Trophoblast cell (in vitro differentiated cells and primary cell): ENCODE data around the gene PDIA2.

Source experiments
- DNase-seq, 2 donors: peaks; one replicate each; pipeline ENCODE4 v3.0.0-alpha.2; 2016
- H2AFZ ChIP-seq: 2 replicates; pipeline ENCODE4 v1.6.1; 2013; ENCODE audit warnings: low read length, moderate library complexity, mild to moderate bottlenecking; ENCODE audit not compliant: insufficient read depth, poor library complexity
- H2AK5ac ChIP-seq: 2 replicates; pipeline ENCODE4 v1.6.1; 2013; ENCODE audit warnings: mild to moderate bottlenecking, low read length
- H2BK120ac ChIP-seq: 2 replicates; pipeline ENCODE4 v1.6.1; 2013; ENCODE audit warnings: low read length, mild to moderate bottlenecking, moderate library complexity; ENCODE audit not compliant: insufficient read depth, poor library complexity
- H2BK12ac ChIP-seq: 2 replicates; pipeline ENCODE4 v1.6.1; 2013; ENCODE audit warnings: mild to moderate bottlenecking, low read length, moderate library complexity
- H2BK5ac ChIP-seq: 2 replicates; pipeline ENCODE4 v1.6.1; 2013; ENCODE audit warnings: low read length, low read depth, moderate library complexity, mild to moderate bottlenecking; ENCODE audit not compliant: poor library complexity
- H3K14ac ChIP-seq: 2 replicates; pipeline ENCODE4 v1.6.1; 2013; ENCODE audit warnings: mild to moderate bottlenecking, low read length
- H3K18ac ChIP-seq: 2 replicates; pipeline ENCODE4 v1.6.1; 2013; ENCODE audit warnings: mild to moderate bottlenecking, low read length
- H3K23ac ChIP-seq: 2 replicates; pipeline ENCODE4 v1.6.1; 2013; ENCODE audit warnings: low read length
- H3K27ac ChIP-seq: 2 replicates; pipeline ENCODE4 v1.5.1; 2013; ENCODE audit warnings: low read depth, mild to moderate bottlenecking, inconsistent platforms, low read length, moderate library complexity
- H3K27me3 ChIP-seq: 2 replicates; pipeline ENCODE4 v1.6.1; 2013; ENCODE audit warnings: inconsistent platforms, mild to moderate bottlenecking, low read length, moderate library complexity; ENCODE audit not compliant: insufficient read depth
- H3K36me3 ChIP-seq, 2 experiments: 1 replicate in 1 of 2; 2 replicates in 1 of 2; pipeline ENCODE4 v1.6.1; 2013; ENCODE audit warnings: low read length in 2 of 2, mild to moderate bottlenecking in 2 of 2, moderate library complexity in 1 of 2; ENCODE audit not compliant: insufficient read depth in 2 of 2, control insufficient read depth in 1 of 2
- H3K4ac ChIP-seq: 2 replicates; pipeline ENCODE4 v1.6.1; 2013; ENCODE audit warnings: low read depth, mild to moderate bottlenecking, low read length, moderate library complexity
- H3K4me1 ChIP-seq, 2 experiments: 1 replicate in 1 of 2; 2 replicates in 1 of 2; pipeline ENCODE4 v1.6.1; 2013; ENCODE audit warnings: low read length in 2 of 2, mild to moderate bottlenecking in 2 of 2, moderate library complexity in 1 of 2; ENCODE audit not compliant: insufficient read depth in 2 of 2, control insufficient read depth in 1 of 2
- H3K4me2 ChIP-seq: 2 replicates; pipeline ENCODE4 v1.6.1; 2013; ENCODE audit warnings: inconsistent platforms, mild to moderate bottlenecking, low read length, moderate library complexity
- H3K4me3 ChIP-seq: 2 replicates; pipeline ENCODE4 v1.5.1; 2013; ENCODE audit warnings: mild to moderate bottlenecking, low read depth, low read length, inconsistent platforms
- H3K79me1 ChIP-seq: one replicate; pipeline ENCODE4 v1.6.1; 2013; ENCODE audit warnings: low read length
- H3K79me2 ChIP-seq: 2 replicates; pipeline ENCODE4 v1.6.1; 2013; ENCODE audit warnings: low read length, mild to moderate bottlenecking; ENCODE audit not compliant: control insufficient read depth, insufficient read depth, poor library complexity
- H3K9ac ChIP-seq: 2 replicates; pipeline ENCODE4 v1.6.1; 2013; ENCODE audit warnings: mild to moderate bottlenecking, low read length
- H3K9me3 ChIP-seq: 2 replicates; pipeline ENCODE4 v1.6.1; 2013; ENCODE audit warnings: low read depth, mild to moderate bottlenecking, control low read depth, inconsistent platforms, low read length; ENCODE audit not compliant: insufficient read depth
- H4K12ac ChIP-seq: 2 replicates; pipeline ENCODE4 v1.6.1; 2013; ENCODE audit warnings: low read depth, mild to moderate bottlenecking, low read length, moderate library complexity
- H4K8ac ChIP-seq: 2 replicates; pipeline ENCODE4 v1.6.1; 2013; ENCODE audit warnings: low read depth, mild to moderate bottlenecking, low read length, moderate library complexity
- H4K91ac ChIP-seq: one replicate; pipeline ENCODE4 v1.6.1; 2013; ENCODE audit warnings: low read depth, mild to moderate bottlenecking, low read length, moderate library complexity
- WGBS: extraction: QIAGEN DNeasy Blood & Tissue Kit; methylation state at CpG from one replicate; pipeline ENCODE4 v1.1.7; 2013; ENCODE audit warnings: missing lambda C conversion rate; ENCODE audit not compliant: insufficient read length, insufficient coverage; ENCODE audit errors: extremely low coverage; 5-methylcytosine and 5-hydroxymethylcytosine counted together

PDIA2 gene

GRCh38 chr16:281660-282255 is 1.2 kb upstream of the PDIA2 start:
- Histone ChIP-seq H3K27me3 (peaks cover 25% of the 10 kb centered on the region), H2BK5ac (no peak overlapping the region), H3K4me3 (no peak overlapping the region), H3K79me1 (no peaks in the 10 kb centered on the region), H2AFZ (no peak overlapping the region), H3K23ac (no peak overlapping the region), H3K79me2 (no peaks in the 10 kb centered on the region), H4K8ac (no peak overlapping the region), H4K91ac (no peak overlapping the region), H3K36me3 (peaks cover 4 to 8% of the 10 kb centered on the region in 2 experiments), H3K27ac (no peak overlapping the region), H2BK120ac (no peak overlapping the region), H4K12ac (no peak overlapping the region), H3K14ac (no peak overlapping the region), H3K4me1 (no peaks in the 10 kb centered on the region), H3K9ac (no peak overlapping the region), H3K4ac (no peak overlapping the region), H2BK12ac (no peak overlapping the region), H3K9me3 (peaks cover 11% of the 10 kb centered on the region), H3K18ac (no peak overlapping the region), H2AK5ac (no peak overlapping the region), H3K4me2 (no peak overlapping the region)
- WGBS: no CpG with 5 or more reads among the region's 25 CpGs
- DNase-seq: no peak

GRCh38 chr16:282491-282890 is 473 bp upstream of the PDIA2 start:
- Histone ChIP-seq H3K23ac (no peak overlapping the region), H3K9ac (no peak overlapping the region), H2BK5ac (no peak overlapping the region), H3K14ac (no peak overlapping the region), H3K79me2 (no peaks in the 10 kb centered on the region), H3K4me2 (no peak overlapping the region), H3K27ac (no peak overlapping the region), H3K4me3 (no peak overlapping the region), H4K91ac (no peak overlapping the region), H4K12ac (no peak overlapping the region), H3K27me3 (peaks cover 25% of the 10 kb centered on the region), H2BK120ac (no peak overlapping the region), H3K9me3 (peaks cover 14% of the 10 kb centered on the region), H2AFZ (no peak overlapping the region), H3K36me3 (peaks cover 10 to 13% of the 10 kb centered on the region in 2 experiments), H3K18ac (no peak overlapping the region), H2BK12ac (no peak overlapping the region), H3K4me1 (no peaks in the 10 kb centered on the region), H4K8ac (no peak overlapping the region), H3K79me1 (no peaks in the 10 kb centered on the region), H2AK5ac (no peak overlapping the region), H3K4ac (no peak overlapping the region)
- DNase-seq: no peak
- no CpG with 5 or more reads among the region's 22 CpGs for WGBS

DNA sequence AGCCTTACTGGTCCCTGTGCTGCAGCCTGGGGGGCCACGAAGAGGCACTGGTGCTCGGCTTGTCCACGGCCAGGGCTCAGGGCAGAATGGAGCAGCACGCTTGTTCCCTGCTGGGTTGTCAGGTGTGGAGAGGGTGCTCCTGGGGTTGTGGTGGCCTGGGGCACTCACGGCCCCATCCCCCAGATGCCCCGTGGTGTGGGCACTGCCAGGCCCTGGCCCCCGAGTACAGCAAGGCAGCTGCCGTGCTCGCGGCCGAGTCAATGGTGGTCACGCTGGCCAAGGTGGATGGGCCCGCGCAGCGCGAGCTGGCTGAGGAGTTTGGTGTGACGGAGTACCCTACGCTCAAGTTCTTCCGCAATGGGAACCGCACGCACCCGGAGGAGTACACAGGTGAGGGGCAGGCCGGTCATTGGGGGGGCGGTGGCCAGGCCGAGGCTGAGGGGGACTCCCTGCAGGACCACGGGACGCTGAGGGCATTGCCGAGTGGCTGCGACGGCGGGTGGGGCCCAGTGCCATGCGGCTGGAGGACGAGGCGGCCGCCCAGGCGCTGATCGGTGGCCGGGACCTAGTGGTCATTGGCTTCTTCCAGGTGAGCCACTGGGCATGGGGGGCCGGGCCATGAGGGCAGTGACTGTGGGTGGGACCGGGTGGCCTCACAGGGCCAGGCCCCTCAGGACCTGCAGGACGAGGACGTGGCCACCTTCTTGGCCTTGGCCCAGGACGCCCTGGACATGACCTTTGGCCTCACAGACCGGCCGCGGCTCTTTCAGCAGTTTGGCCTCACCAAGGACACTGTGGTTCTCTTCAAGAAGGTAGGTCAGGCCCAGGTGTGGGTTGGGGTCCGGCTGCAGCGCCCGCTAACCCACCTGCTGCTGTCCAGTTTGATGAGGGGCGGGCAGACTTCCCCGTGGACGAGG is 1.5 kb downstream of the PDIA2 start:
- Histone ChIP-seq H4K91ac (no peak overlapping the region), H3K4me1 (no peaks in the 10 kb centered on the region), H4K8ac (no peak overlapping the region), H3K79me2 (no peaks in the 10 kb centered on the region), H2AK5ac (no peak overlapping the region), H3K23ac (no peak overlapping the region), H3K27ac (no peak overlapping the region), H4K12ac (no peak overlapping the region), H3K79me1 (no peaks in the 10 kb centered on the region), H2BK12ac (no peak overlapping the region), H3K9ac (no peak overlapping the region), H3K9me3 (peaks cover 16% of the 10 kb centered on the region), H2AFZ (no peak overlapping the region), H2BK120ac (no peak overlapping the region), H2BK5ac (no peak overlapping the region), H3K4me2 (no peak overlapping the region), H3K18ac (no peak overlapping the region), H3K4me3 (no peak overlapping the region), H3K27me3 (peaks cover 22% of the 10 kb centered on the region), H3K14ac (no peak overlapping the region), H3K4ac (no peak overlapping the region), H3K36me3 (peaks cover 27 to 29% of the 10 kb centered on the region in 2 experiments)
- DNase-seq: no peak
- no CpG with 5 or more reads among the region's 52 CpGs for WGBS

DNA sequence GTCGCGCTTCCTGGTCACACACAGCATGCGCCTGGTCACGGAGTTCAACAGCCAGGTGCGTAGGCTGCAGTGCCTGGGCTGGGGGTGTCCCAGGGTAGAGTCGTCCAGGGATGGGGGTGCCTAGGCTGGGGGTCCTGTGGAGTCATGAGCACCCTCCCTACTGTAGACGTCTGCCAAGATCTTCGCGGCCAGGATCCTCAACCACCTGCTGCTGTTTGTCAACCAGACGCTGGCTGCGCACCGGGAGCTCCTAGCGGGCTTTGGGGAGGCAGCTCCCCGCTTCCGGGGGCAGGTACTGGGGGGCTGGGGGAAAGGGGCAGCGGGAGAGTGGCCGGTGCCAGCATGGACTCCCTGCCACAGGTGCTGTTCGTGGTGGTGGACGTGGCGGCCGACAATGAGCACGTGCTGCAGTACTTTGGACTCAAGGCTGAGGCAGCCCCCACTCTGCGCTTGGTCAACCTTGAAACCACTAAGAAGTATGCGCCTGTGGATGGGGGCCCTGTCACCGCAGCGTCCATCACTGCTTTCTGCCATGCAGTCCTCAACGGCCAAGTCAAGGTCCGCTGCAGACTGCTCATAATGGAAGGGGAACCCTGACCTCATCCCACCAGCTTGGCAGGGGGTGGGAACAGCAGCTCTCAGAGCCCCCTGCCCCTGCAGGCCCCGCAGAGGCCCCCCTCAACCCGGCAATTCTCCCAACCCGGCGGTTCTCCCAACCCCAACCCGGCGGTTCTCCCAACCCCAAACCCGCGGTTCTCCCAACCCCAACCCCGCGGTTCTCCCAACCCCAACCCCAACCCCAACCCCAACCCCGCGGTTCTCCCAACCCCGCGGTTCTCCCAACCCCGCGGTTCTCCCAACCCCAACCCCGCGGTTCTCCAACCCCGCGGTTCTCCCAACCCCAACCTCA is 2.4 kb downstream of the PDIA2 start:
- Histone ChIP-seq H3K4me2 (no peak overlapping the region), H4K12ac (no peak overlapping the region), H3K4me1 (no peaks in the 10 kb centered on the region), H2AK5ac (no peak overlapping the region), H2BK5ac (no peak overlapping the region), H3K14ac (no peak overlapping the region), H2AFZ (no peak overlapping the region), H3K4ac (no peak overlapping the region), H3K27me3 (peaks cover 15% of the 10 kb centered on the region), H3K9ac (no peak overlapping the region), H3K4me3 (no peak overlapping the region), H3K18ac (no peak overlapping the region), H2BK120ac (no peak overlapping the region), H4K8ac (no peak overlapping the region), H3K23ac (no peak overlapping the region), H3K27ac (no peak overlapping the region), H3K79me1 (no peaks in the 10 kb centered on the region), H3K36me3 (peaks cover 34 to 37% of the 10 kb centered on the region in 2 experiments), H3K79me2 (no peaks in the 10 kb centered on the region), H4K91ac (no peak overlapping the region), H3K9me3 (peaks cover 16% of the 10 kb centered on the region), H2BK12ac (no peak overlapping the region)
- no CpG with 5 or more reads among the region's 48 CpGs for WGBS
- DNase-seq: no peak
